CD8-positive, alpha-beta memory T cell (primary cell): ENCODE results near the gene CPA4. TPM values are rescaled to one million over a fixed set of nuclear protein-coding genes. Genes with fewer than 3 reads are reported as not detected.

Experiments used
- CTCF ChIA-PET: fragments of 350-600 bp; sonication (Branson Sonifier 250); formaldehyde crosslinking; loops from one replicate; lab custom pipeline; 2021; ENCODE audit warnings: antibody characterized with exemption; lab: Charles Lee
- POLR2A ChIA-PET: fragments of 350-600 bp; sonication (Branson Sonifier 250); formaldehyde crosslinking; loops from one replicate; lab custom pipeline; 2021; ENCODE audit warnings: antibody characterized with exemption; lab: Charles Lee
- DNase-seq, 5 donors: peaks; one replicate each; pipeline versions ENCODE4 v3.0.0 to v3.0.0-alpha.2; 2020 to 2022; ENCODE audit warnings: mixed read lengths in 1 of 5
- H3K27ac ChIP-seq: one replicate; pipeline ENCODE4 v1.7.0; 2013; ENCODE audit warnings: low read depth, mild to moderate bottlenecking, low read length, moderate library complexity
- H3K27me3 ChIP-seq: 2 replicates; pipeline ENCODE4 v1.7.0; 2013; ENCODE audit warnings: low read length, mild to moderate bottlenecking; ENCODE audit not compliant: insufficient read depth, poor library complexity, severe bottlenecking
- H3K36me3 ChIP-seq: 2 replicates; pipeline ENCODE4 v1.7.0; 2013; ENCODE audit warnings: mild to moderate bottlenecking, low read length, moderate library complexity; ENCODE audit not compliant: insufficient read depth
- H3K4me1 ChIP-seq: 2 replicates; pipeline ENCODE4 v1.7.0; 2013; ENCODE audit warnings: mild to moderate bottlenecking, low read length, moderate library complexity; ENCODE audit not compliant: insufficient read depth
- H3K4me3 ChIP-seq: 2 replicates; pipeline ENCODE4 v1.7.0; 2013; ENCODE audit warnings: mild to moderate bottlenecking, low read length
- H3K9me3 ChIP-seq: 2 replicates; pipeline ENCODE4 v1.7.0; 2013; ENCODE audit warnings: mild to moderate bottlenecking, low read length
- H3K27ac Mint-ChIP-seq, 8 donors: one replicate each; pipeline ENCODE4 v1.8.0; 2020 to 2021; ENCODE audit warnings: mixed read lengths in 8 of 8, mild to moderate bottlenecking in 6 of 8, inconsistent platforms in 3 of 8, moderate library complexity in 3 of 8
- H3K27me3 Mint-ChIP-seq, 2 donors: one replicate each; pipeline ENCODE4 v1.8.0; 2020 to 2021; ENCODE audit warnings: mixed read lengths in 2 of 2, mild to moderate bottlenecking in 1 of 2, moderate library complexity in 1 of 2
- H3K36me3 Mint-ChIP-seq, 3 donors: one replicate each; pipeline ENCODE4 v1.8.0; 2020 to 2021; ENCODE audit warnings: mixed read lengths in 3 of 3, inconsistent platforms in 1 of 3, mild to moderate bottlenecking in 1 of 3
- H3K4me1 Mint-ChIP-seq, 3 donors: one replicate each; pipeline ENCODE4 v1.8.0; 2020 to 2021; ENCODE audit warnings: mixed read lengths in 3 of 3, inconsistent platforms in 1 of 3, mild to moderate bottlenecking in 1 of 3
- H3K4me3 Mint-ChIP-seq, 7 donors: one replicate each; pipeline ENCODE4 v1.8.0; 2020 to 2021; ENCODE audit warnings: mixed read lengths in 7 of 7, mild to moderate bottlenecking in 6 of 7, moderate library complexity in 4 of 7, inconsistent platforms in 2 of 7
- H3K9me3 Mint-ChIP-seq, 5 donors: one replicate each; pipeline ENCODE4 v1.8.0; 2020 to 2022; ENCODE audit warnings: mixed read lengths in 5 of 5, mild to moderate bottlenecking in 3 of 5, moderate library complexity in 2 of 5, inconsistent platforms in 1 of 5
- polyA plus RNA-seq: library from polyadenylated mRNA; unstranded; fragments of 300-500 nt; fragmentation: Illumina TruSeq; gene quantifications from one replicate; pipeline ENCODE4 v1.2.3, GENCODE V29; 2021
- total RNA-seq, 2 experiments: library from RNA; stranded (reverse); gene quantifications; one replicate each; pipeline ENCODE4 v1.2.3, GENCODE V29; 2021

Gene CPA4
- total and polyA plus RNA-seq, 3 experiments from 2014 or later = not detected

DNA sequence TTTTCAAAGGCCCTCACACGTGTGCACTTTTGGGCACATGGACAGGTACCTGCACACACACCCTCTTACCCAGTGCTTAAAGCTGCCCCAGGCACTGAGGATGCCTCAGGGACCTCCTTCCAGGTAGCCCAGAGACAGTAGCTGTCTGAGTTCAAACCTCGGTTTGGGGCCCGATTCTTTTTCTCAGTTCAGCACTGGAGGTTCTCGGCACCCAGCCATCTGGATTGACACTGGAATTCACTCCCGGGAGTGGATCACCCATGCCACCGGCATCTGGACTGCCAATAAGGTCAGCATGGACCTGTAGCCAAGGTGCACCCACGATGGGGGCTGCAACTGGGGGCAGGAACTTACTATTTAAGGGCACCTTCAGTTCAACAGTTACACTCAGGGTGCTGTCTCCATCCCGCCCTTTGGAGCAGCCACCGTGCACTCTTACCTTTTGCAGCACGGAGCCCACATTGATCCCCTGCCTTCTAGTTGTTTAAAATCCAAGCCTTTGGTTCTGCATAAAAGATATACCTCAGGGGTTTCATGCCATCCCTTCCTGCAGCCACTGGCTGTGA, 69.4 kb downstream of the CPA4 start:
- H3K27ac Mint-ChIP-seq = no peak overlapping the region
- Histone ChIP-seq H3K27ac (no peak overlapping the region), H3K4me3 (no peak overlapping the region), H3K9me3 (no peaks in the 10 kb centered on the region), H3K27me3 (no peaks in the 10 kb centered on the region), H3K4me1 (peaks cover 5% of the 10 kb centered on the region), H3K36me3 (no peaks in the 10 kb centered on the region)
- peaks cover 11 to 16% of the 10 kb centered on the region in 2 donors for H3K27me3 Mint-ChIP-seq
- CTCF ChIA-PET = no interaction called here
- peaks cover 4 to 11% (median 5%) of the 10 kb centered on the region in 5 donors for H3K9me3 Mint-ChIP-seq
- DNase-seq = no peak
- no peak overlapping the region for H3K4me3 Mint-ChIP-seq
- POLR2A ChIA-PET = no interaction called here
- peaks cover 0 to 8% (median 0%) of the 10 kb centered on the region in 3 donors for H3K36me3 Mint-ChIP-seq
- H3K4me1 Mint-ChIP-seq = peaks cover 7 to 19% (median 11%) of the 10 kb centered on the region in 3 donors

DNA sequence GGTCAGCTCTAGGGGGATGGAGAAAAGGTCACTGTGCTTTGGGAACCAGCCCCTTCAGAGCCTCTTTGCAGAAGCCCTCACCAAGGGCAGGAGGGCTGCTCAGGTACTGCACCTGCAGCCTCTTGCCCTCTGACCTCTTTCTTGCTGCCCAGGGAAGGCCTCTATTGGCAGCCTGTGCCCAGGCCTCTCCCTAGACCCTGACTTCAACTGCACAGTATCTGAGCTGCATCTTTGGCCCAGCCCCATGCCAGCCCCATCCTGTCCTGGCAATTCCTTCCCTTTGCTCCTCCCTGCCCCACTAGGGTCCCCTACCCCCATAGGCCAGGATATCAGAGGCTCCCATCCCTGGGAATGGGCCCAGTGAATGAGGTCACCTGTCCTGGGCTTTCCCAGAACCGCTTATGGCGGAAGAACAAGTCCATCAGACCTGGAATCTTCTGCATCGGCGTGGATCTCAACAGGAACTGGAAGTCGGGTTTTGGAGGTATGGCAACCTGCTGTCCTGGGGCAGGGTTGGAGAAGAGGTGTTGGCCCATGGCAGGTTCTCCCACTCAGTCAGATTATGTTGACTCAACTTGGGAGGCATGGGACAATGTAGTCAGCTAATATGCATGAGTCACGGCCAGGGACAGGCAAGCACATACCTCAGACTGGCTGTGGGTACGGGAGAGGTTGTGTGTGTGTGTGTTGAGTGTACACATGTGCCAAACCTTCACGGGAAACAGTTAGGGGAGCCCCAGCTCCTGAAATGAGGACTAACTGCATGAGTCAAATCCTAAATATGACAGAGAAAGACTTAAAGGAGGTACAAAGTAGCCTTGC, 70.3 kb downstream of the CPA4 start:
- Histone ChIP-seq H3K9me3 (no peaks in the 10 kb centered on the region), H3K36me3 (no peaks in the 10 kb centered on the region), H3K27ac (no peak overlapping the region), H3K27me3 (no peaks in the 10 kb centered on the region), H3K4me3 (no peak overlapping the region), H3K4me1 (peaks cover 5% of the 10 kb centered on the region)
- peaks cover 9 to 25% (median 15%) of the 10 kb centered on the region in 3 donors for H3K4me1 Mint-ChIP-seq
- H3K27me3 Mint-ChIP-seq = peaks cover 11 to 14% of the 10 kb centered on the region in 2 donors
- peaks cover 0 to 8% (median 0%) of the 10 kb centered on the region in 3 donors for H3K36me3 Mint-ChIP-seq
- ChIA-PET CTCF (no interaction called here), POLR2A (no interaction called here)
- H3K4me3 Mint-ChIP-seq = no peak overlapping the region
- H3K9me3 Mint-ChIP-seq = peaks cover 4 to 11% (median 5%) of the 10 kb centered on the region in 5 donors
- H3K27ac Mint-ChIP-seq = no peak overlapping the region
- no peak for DNase-seq

DNA sequence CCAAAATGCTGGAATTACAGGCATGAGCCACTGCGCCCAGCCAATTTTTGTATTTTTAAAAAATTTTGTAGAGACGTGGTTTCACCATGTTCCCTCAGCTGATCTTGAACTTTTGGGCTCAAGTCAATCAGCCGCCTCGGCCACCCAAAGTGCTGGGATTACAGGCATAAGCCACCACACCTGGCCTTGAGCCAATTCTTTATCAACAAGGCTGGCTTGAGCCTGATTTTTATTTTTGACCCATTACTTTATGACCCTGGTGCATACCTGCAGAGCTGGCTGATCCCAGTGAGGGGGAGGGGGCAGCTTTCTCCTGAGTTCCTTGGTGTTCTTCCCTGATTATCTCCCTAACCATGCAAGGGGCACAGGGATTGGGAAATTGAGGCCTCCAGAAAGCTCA, 71.5 kb downstream of the CPA4 start:
- no peak overlapping the region for H3K4me3 Mint-ChIP-seq
- POLR2A ChIA-PET = no interaction called here

DNA sequence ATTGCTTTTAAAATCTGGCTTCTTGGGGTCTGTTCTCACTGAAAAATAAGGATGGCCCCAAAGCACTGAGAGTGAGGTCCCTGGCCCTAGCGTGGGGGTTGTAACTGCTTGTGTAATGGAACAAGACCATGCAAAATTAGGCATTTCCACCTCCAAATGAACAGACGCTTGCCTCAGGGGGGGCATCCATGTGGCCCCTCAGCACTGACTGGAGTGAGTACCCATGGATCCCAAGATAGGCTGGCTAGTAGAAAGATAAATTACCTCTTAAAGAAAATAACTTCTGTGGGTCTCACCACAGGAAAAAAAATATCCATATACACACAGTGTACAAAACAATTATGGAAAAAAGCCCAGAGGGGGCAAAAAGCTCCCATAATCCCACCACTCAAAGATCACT, 72.1 kb downstream of the CPA4 start:
- peaks cover 0 to 8% (median 0%) of the 10 kb centered on the region in 3 donors for H3K36me3 Mint-ChIP-seq
- DNase-seq = no peak
- CTCF ChIA-PET = no interaction called here
- Histone ChIP-seq H3K4me3 (no peak overlapping the region), H3K9me3 (no peaks in the 10 kb centered on the region), H3K36me3 (no peaks in the 10 kb centered on the region), H3K27ac (no peak overlapping the region), H3K4me1 (peaks cover 15% of the 10 kb centered on the region), H3K27me3 (no peaks in the 10 kb centered on the region)
- no peak overlapping the region for H3K4me3 Mint-ChIP-seq
- peaks cover 24 to 43% (median 33%) of the 10 kb centered on the region in 3 donors for H3K4me1 Mint-ChIP-seq
- POLR2A ChIA-PET = no interaction called here
- H3K27me3 Mint-ChIP-seq = peaks cover 11% of the 10 kb centered on the region in 2 donors
- peak overlapping the region in 2 of 8 donors; percentile 25 to 35 for H3K27ac Mint-ChIP-seq
- H3K9me3 Mint-ChIP-seq = peaks cover 0 to 5% (median 4%) of the 10 kb centered on the region in 5 donors

More for the DNA sequence above, 71.5 kb downstream of the CPA4 start:
- no peaks in the 10 kb centered on the region for H3K27me3 ChIP-seq
- no peaks in the 10 kb centered on the region for H3K36me3 ChIP-seq
- H3K9me3 Mint-ChIP-seq = peaks cover 0 to 9% (median 4%) of the 10 kb centered on the region in 5 donors
- peaks cover 21 to 37% (median 27%) of the 10 kb centered on the region in 3 donors for H3K4me1 Mint-ChIP-seq
- peaks cover 11% of the 10 kb centered on the region for H3K4me1 ChIP-seq
- H3K27me3 Mint-ChIP-seq = peaks cover 11% of the 10 kb centered on the region in 2 donors
- H3K9me3 ChIP-seq = no peaks in the 10 kb centered on the region
- no peak overlapping the region for H3K4me3 ChIP-seq
- no peak overlapping the region for H3K27ac Mint-ChIP-seq
- CTCF ChIA-PET = no interaction called here
- H3K27ac ChIP-seq = no peak overlapping the region
- no peak for DNase-seq
- peaks cover 0 to 8% (median 0%) of the 10 kb centered on the region in 3 donors for H3K36me3 Mint-ChIP-seq

DNA sequence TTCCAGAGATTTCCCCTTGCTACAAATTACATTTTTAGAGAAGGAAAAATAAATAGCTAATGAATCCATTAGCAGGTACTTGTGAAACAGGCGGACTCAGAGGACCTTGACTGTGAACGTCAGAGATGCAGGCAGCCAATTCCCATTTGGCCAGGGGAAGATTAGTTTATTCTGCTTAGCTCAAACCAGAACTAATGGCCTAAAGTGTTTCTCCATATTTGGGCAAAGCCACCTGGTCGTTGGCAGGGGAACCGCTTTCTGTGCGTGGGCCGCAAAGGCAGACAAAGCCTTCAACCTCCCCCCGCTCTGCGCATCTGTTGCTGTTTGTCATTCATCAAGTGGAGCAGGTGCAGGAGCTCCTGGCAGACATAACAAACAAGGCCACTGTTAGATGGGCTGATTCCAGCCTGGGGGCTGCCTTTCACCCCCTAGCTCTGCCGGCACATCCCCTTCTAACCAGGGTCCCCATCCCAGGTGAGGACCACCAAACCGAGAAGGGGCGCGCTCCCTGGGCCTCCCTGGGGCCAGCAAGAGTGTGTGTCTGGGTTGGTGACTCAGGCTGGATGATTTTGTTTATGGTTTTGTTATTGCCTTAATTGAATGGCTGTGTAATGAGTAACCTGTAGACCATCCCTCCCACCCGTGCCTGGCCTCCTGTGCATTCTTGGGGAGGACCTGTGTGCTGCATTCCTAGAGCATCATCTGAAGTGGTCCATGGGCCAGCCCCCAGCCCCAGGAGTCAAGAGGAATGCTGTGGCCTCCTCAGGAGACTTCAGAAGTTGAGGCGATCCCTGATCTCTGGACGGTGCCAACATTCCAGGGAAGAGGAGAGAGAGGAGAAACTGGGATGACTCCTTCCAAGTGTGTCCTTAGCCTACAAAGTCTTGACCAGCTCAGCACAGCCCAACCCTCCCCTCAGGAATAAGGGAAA, 72.8 kb downstream of the CPA4 start:
- Mint-ChIP-seq H3K27ac (peak overlapping the region in 5 of 8 donors; percentile 13 to 93 (median 72)), H3K36me3 (peaks cover 0 to 3% (median 0%) of the 10 kb centered on the region in 3 donors), H3K9me3 (peaks cover 0 to 4% (median 0%) of the 10 kb centered on the region in 5 donors), H3K4me3 (peak overlapping the region in 4 of 7 donors; percentile 12 to 53 (median 31)), H3K27me3 (peaks cover 11% of the 10 kb centered on the region in 2 donors), H3K4me1 (peaks cover 24 to 43% (median 33%) of the 10 kb centered on the region in 3 donors)
- ChIA-PET POLR2A (no interaction called here), CTCF (no interaction called here)
- H3K27ac ChIP-seq = no peak overlapping the region
- H3K4me1 ChIP-seq = peaks cover 15% of the 10 kb centered on the region
- no peaks in the 10 kb centered on the region for H3K36me3 ChIP-seq
- no peaks in the 10 kb centered on the region for H3K27me3 ChIP-seq
- H3K4me3 ChIP-seq = no peak overlapping the region
- DNase-seq = peak in 1 of 5 donors; percentile 54
- no peaks in the 10 kb centered on the region for H3K9me3 ChIP-seq

DNA sequence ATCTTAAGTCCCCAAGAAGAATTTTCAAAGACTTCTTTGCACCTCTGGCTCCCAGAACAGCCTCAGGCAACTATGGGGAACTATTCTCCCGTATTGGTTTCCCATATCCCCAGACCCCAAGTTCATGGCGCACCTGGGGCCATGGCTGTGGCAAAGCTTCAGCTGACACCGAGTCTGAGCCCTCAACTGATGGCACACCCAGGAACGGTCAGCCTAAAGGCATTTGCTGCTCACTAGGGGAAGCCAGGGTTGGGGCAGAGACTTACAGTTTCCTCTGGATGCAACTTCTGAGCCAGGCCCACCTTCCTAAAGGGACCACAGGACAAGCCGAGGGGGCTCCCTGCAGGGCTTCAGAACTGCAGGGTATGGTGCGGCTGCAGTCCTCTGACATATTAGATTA, 73.6 kb downstream of the CPA4 start:
- Mint-ChIP-seq H3K27me3 (peaks cover 7 to 10% of the 10 kb centered on the region in 2 donors), H3K9me3 (peaks cover 0 to 2% (median 0%) of the 10 kb centered on the region in 5 donors), H3K36me3 (no peaks in the 10 kb centered on the region), H3K4me3 (peak overlapping the region; percentile 70 to 91 (median 74)), H3K4me1 (peaks cover 24 to 43% (median 33%) of the 10 kb centered on the region in 3 donors), H3K27ac (peak overlapping the region; percentile 13 to 93 (median 82))
- Histone ChIP-seq H3K9me3 (no peaks in the 10 kb centered on the region), H3K27ac (no peak overlapping the region), H3K4me1 (peaks cover 15% of the 10 kb centered on the region), H3K27me3 (no peaks in the 10 kb centered on the region), H3K4me3 (no peak overlapping the region), H3K36me3 (no peaks in the 10 kb centered on the region)
- DNase-seq = no peak
- CTCF ChIA-PET = no interaction called here
- POLR2A ChIA-PET = no interaction called here

DNA sequence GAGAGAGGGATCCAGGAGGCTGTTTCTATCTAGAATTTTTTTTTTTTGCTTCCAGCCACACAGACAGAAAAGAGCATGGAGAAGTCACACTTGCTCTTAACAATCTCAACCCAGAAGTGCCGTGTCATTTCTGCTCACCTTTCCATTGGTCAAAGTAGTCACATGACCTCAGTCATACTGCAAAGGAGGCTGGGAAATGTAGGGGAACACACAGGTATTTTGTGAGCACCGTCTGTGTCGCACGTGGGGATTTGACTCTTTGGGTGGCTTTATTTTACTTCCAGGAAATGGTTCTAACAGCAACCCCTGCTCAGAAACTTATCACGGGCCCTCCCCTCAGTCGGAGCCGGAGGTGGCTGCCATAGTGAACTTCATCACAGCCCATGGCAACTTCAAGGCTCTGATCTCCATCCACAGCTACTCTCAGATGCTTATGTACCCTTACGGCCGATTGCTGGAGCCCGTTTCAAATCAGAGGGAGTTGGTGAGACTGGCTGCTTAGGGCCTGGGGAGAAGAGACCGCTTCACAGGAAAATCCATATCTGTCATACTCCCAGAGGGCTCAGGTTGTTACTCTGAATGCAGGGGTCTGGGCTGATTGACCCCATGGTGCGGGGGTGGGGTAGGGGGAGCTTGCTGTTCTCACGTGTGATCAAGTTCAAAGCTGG, 74.3 kb downstream of the CPA4 start:
- Histone ChIP-seq H3K36me3 (no peaks in the 10 kb centered on the region), H3K27ac (no peak overlapping the region), H3K4me3 (no peak overlapping the region), H3K27me3 (no peaks in the 10 kb centered on the region), H3K9me3 (no peaks in the 10 kb centered on the region), H3K4me1 (peaks cover 15% of the 10 kb centered on the region)
- POLR2A ChIA-PET = interaction anchor here (0.6 kb wide), 1 partner anchor 27 kb away, joined by 3 read pairs; no protein-coding TSS in a partner anchor
- H3K4me3 Mint-ChIP-seq = peak overlapping the region; percentile 70 to 91 (median 74)
- DNase-seq = peak in 3 of 5 donors; percentile 62 to 81 (median 65)
- H3K27ac Mint-ChIP-seq = peak overlapping the region; percentile 43 to 93 (median 85)
- H3K36me3 Mint-ChIP-seq = peaks cover 0 to 2% (median 0%) of the 10 kb centered on the region in 3 donors
- CTCF ChIA-PET = no interaction called here
- H3K27me3 Mint-ChIP-seq = peaks cover 7 to 10% of the 10 kb centered on the region in 2 donors
- peaks cover 24 to 43% (median 33%) of the 10 kb centered on the region in 3 donors for H3K4me1 Mint-ChIP-seq
- H3K9me3 Mint-ChIP-seq = no peaks in the 10 kb centered on the region
